ENCODE data around the gene ATOX1. TPM values are rescaled to one million over a fixed set of nuclear protein-coding genes. Genes with fewer than 3 reads are reported as not detected.

Gene ATOX1
- total RNA-seq, 4 donors from 2014 or later, result 61.6 to 145 (median 74.6) TPM

DNA sequence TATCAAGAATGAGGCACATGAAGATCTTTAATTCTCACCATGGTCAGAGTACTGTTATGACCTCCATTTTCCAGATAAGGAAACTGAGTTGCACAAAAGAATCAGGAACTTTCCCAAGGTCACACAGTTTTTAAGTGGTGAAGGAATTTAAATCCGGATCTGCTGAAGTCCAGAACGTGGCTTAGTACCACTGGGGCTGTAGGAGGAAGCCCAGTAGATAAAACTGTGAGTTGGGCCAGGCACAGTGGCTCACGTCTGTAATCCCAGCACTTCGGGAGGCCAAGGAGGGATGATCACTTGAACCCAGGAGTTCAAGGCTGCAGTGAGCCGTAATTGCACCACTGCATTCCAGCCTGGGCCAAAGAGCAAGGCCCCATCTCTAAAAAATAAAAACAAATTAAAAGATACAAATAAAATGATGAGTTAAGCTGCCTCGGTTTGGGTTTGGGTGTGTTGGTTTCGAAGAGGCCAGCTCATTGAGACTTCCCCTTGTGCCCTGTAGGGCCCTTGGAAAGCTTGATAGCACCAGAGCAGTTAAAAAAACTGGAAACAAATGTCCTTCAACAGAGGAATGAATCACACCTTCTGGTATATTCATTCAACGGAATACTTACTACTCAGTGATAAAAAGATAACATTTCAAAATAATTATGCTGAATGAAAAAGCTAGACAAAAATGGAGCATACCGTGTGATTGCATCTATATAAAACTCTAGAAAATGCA, 20.1 kb downstream of the ATOX1 start:
- Histone ChIP-seq H3K9me3 (no peaks in the 10 kb centered on the region), H3K4me1 (peaks cover 0 to 29% (median 17%) of the 10 kb centered on the region in 3 donors), H3K36me3 (peaks cover 0 to 18% of the 10 kb centered on the region in 2 donors), H3K27me3 (no peaks in the 10 kb centered on the region), H3K27ac (no peak overlapping the region), H3K4me3 (no peak overlapping the region)
- no peak for TF ChIP-seq POLR2AphosphoS5 (IDR thresholded peaks at IDR 0.05)
- TF ChIP-seq POLR2A (IDR thresholded peaks at IDR 0.05), result no peak
- no peak for TF ChIP-seq EP300 (IDR thresholded peaks at IDR 0.05)
- TF ChIP-seq, protein P1, sequence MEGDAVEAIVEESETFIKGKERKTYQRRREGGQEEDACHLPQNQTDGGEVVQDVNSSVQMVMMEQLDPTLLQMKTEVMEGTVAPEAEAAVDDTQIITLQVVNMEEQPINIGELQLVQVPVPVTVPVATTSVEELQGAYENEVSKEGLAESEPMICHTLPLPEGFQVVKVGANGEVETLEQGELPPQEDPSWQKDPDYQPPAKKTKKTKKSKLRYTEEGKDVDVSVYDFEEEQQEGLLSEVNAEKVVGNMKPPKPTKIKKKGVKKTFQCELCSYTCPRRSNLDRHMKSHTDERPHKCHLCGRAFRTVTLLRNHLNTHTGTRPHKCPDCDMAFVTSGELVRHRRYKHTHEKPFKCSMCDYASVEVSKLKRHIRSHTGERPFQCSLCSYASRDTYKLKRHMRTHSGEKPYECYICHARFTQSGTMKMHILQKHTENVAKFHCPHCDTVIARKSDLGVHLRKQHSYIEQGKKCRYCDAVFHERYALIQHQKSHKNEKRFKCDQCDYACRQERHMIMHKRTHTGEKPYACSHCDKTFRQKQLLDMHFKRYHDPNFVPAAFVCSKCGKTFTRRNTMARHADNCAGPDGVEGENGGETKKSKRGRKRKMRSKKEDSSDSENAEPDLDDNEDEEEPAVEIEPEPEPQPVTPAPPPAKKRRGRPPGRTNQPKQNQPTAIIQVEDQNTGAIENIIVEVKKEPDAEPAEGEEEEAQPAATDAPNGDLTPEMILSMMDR (IDR thresholded peaks at IDR 0.05), result no peak
- 49 to 70% methylated on average over 4 to 8 of the region's 9 CpGs for WGBS, 2 donors (ENCODE audit: low coverage in 1 of 2)
- ATAC-seq, result no peak

DNA sequence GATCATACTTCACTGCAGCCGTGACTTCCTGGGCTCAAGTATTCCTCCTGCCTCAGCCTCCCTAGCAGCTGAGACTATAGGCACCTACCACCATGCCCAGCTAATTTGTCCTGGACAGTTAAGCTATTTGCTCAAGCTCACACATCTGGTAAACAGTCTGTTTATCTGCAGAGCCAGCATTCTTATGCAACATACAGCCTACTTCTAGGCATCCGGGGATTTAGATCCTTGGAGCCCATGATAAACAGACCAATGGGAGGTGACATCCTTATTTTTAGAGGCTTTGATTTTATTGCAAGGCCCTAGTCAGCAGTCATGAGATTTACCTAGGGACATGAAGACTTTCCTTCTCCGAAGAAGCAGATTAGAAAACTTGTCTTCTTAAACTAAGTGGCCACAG, 21.0 kb downstream of the ATOX1 start:
- WGBS, 2 donors (ENCODE audit: low coverage in 1 of 2), result 95 to 100% methylated on average over 2 to 3 of the region's 3 CpGs
- ATAC-seq, result no peak
- Histone ChIP-seq H3K27me3 (no peaks in the 10 kb centered on the region), H3K4me1 (peaks cover 0 to 29% (median 17%) of the 10 kb centered on the region in 3 donors), H3K9me3 (no peaks in the 10 kb centered on the region), H3K27ac (no peak overlapping the region), H3K36me3 (peaks cover 0 to 15% of the 10 kb centered on the region in 2 donors), H3K4me3 (no peak overlapping the region)
- no peak for TF ChIP-seq POLR2AphosphoS5 (IDR thresholded peaks at IDR 0.05)
- TF ChIP-seq, protein P1 (IDR thresholded peaks at IDR 0.05), result no peak
- no peak for TF ChIP-seq EP300 (IDR thresholded peaks at IDR 0.05)
- TF ChIP-seq POLR2A (IDR thresholded peaks at IDR 0.05), result no peak

DNA sequence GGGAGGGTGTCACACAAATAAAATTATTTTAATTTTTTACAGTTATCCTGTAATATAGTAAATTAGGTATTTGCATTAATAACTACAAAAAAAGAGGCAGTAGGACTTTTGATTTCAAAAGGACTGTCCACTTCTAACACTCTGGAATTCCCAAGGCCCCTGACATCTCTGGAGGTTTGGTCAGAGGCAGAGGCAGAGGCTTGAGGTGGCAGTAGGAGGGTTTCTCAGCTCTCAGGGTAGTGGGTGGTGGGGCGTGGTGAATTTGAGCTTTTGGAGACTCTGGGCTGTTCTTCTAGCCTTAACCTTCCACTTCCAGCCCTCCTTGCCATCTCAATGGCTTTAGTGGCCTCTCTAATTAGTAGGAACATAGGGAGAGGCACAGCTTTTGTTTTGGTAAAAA, 22.8 kb downstream of the ATOX1 start:
- H3K36me3 ChIP-seq, result peaks cover 0 to 9% of the 10 kb centered on the region in 2 donors
- TF ChIP-seq POLR2AphosphoS5 (IDR thresholded peaks at IDR 0.05) (no peak), POLR2A (IDR thresholded peaks at IDR 0.05) (no peak), EP300 (IDR thresholded peaks at IDR 0.05) (no peak)
- TF ChIP-seq, protein P1 (IDR thresholded peaks at IDR 0.05), result no peak
- 100% methylated on average over 1 of the region's 1 CpG; no CpG with 5 or more reads in 1 of the 2 donors for WGBS, 2 donors (ENCODE audit: low coverage in 1 of 2)
- no peaks in the 10 kb centered on the region for H3K27me3 ChIP-seq
- H3K4me1 ChIP-seq, result peaks cover 0 to 14% (median 13%) of the 10 kb centered on the region in 3 donors
- no peak for ATAC-seq
- H3K4me3 ChIP-seq, result no peak overlapping the region
- H3K9me3 ChIP-seq, result no peaks in the 10 kb centered on the region
- no peak overlapping the region for H3K27ac ChIP-seq

DNA sequence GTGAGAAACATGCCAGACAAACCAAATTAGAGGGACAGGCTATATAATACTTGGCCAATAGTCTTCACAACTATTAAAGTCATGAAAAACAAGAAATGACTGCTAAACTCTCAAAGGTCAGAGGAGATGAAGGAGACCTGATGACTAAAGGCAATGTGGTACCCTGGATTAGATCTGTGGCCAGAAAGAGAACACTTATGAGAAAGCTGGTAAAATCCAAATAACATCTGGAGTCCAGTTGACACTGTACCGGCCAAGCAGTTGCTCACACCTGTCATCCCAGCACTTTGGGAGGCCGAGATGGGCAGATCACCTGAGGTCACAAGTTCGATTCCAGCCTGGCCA, 24.4 kb downstream of the ATOX1 start:
- Histone ChIP-seq H3K36me3 (peaks cover 0 to 18% of the 10 kb centered on the region in 2 donors), H3K27ac (no peak overlapping the region), H3K27me3 (no peaks in the 10 kb centered on the region), H3K9me3 (peaks cover 0 to 6% (median 0%) of the 10 kb centered on the region in 3 donors), H3K4me1 (no peaks in the 10 kb centered on the region), H3K4me3 (no peak overlapping the region)
- 90 to 92% methylated on average over 3 of the region's 3 CpGs for WGBS, 2 donors (ENCODE audit: low coverage in 1 of 2)
- no peak for ATAC-seq
- TF ChIP-seq EP300 (IDR thresholded peaks at IDR 0.05), result no peak
- no peak for TF ChIP-seq POLR2AphosphoS5 (IDR thresholded peaks at IDR 0.05)
- TF ChIP-seq POLR2A (IDR thresholded peaks at IDR 0.05), result no peak
- TF ChIP-seq, protein P1 (IDR thresholded peaks at IDR 0.05), result no peak
